ENCODE results near the gene NOA1.
A peak's percentile ranks its signal among the peaks of the same experiment; 100 is the strongest.

NOA1 gene

GRCh38 chr4:56977321-56978012 is at the start of gene NOA1:
Gene NOA1, minus strand, starts transcription at chr4:56977606. Its CDS starts 21 bp downstream, at chr4:56977585.
- DNase-seq (ENCODE audit: low read depth in 2 of 2, low spot score in 1 of 2): peak; percentile 94 to 96

- DNase-seq (ENCODE audit: low read depth in 2 of 2, low spot score in 1 of 2): no peak
These were observed 45.7 kb upstream of the NOA1 start for GRCh38 chr4:57023104-57023503.

DNA sequence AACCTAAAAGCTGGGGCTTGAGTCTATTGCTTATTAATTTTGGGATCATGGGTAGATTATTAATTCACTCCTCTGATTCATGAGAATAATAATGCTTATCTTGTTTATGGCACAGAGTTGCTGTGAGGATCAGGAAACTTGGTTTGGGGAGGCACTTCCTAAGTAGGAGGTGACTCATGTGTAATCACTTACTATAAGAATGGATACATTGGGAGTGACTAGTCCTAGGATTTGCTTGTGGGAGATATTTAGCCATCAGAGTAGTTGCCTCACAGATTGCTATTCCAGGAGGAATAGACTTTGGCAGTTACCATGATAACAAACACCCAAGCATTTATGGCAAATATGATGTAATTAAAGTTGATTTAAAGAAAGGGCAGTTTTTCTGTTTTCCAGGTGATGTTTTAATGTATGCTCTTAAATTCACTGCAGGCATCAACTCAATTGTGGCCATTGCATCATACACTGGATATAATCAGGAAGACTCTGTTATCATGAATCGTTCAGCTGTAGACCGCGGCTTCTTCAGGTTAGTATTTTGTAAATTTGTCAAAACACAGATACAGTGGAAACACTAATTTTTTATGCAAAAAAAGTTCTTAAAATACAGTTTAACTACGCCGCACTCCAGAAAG is 43.2 kb upstream of the NOA1 start:
- DNase-seq (ENCODE audit: low read depth in 2 of 2, low spot score in 1 of 2): no peak

DNA sequence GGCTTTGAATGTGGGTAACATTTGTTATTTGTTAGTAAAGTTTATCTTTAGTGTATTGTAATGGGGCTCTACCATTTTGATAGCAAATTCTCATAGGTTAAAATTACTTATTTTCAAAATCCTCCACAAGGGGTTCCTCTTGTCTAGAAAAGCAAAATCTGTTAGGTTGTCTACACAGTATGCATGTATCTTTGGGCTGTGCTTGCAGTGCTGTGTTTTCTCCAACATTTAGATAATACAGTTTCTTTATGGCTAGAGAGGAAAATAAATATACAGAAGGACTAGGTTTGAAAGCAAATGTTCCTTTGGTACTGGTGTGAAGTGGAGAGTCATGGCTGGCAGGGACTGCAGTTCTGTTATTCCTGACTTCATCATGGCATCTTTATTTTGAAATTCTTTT is 41.6 kb upstream of the NOA1 start:
- DNase-seq (ENCODE audit: low read depth in 2 of 2, low spot score in 1 of 2): no peak

DNA sequence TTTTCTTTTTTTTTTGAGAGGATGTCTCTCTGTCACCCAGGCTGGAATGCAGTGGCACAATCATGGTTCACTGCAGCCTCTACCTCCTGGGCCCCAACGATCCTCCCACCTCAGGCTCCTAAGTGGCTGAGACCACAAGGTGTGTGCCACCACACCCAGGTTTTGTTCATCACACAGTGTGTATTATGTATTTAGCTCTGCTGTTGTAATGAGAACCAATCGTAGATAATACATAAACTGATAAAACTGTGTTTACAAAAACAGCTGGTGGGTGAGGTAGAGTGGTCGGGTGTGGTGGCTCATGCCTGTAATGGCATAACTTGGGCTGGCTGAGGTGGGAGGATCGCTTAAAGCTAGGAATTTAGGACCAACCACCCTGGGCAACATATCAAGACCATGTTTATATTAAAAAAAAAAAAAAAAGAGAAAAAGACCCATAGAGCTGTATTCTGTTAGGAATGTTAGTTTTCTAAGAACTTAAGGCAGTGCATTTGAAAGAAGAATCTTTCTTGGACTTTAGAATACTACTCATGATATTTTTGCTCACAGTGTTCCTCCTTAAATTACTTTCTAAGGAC is 36.2 kb upstream of the NOA1 start:
- DNase-seq (ENCODE audit: low read depth in 2 of 2, low spot score in 1 of 2): no peak

GRCh38 chr4:56999751-57000150 is 22.3 kb upstream of the NOA1 start:
- no peak for DNase-seq (ENCODE audit: low read depth in 2 of 2, low spot score in 1 of 2)

GRCh38 chr4:56995525-56995924 is 18.1 kb upstream of the NOA1 start:
- DNase-seq (ENCODE audit: low read depth in 2 of 2, low spot score in 1 of 2): no peak

GRCh38 chr4:56990109-56990905 is 12.9 kb upstream of the NOA1 start:
- no peak for DNase-seq (ENCODE audit: low read depth in 2 of 2, low spot score in 1 of 2)

DNA sequence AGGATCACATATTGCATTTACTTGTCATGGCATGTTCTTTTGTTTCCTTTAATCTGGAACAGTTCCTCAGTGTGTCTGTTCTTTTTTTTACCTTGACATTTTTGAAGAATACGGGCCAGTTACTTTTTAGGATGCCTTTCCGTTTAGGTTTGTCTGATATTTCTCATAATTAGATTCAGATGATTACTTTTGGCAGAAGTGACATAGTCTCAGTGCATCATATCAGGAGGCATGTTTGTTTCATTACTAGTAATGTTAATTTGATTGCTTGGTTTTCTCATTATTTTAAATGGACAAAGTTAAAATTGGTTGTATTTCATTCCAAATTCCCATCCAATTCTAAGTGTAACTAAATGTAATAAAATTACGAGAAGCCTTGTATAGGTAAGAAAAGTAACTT is 9.5 kb upstream of the NOA1 start:
- DNase-seq (ENCODE audit: low read depth in 2 of 2, low spot score in 1 of 2): no peak

- DNase-seq (ENCODE audit: low read depth in 2 of 2, low spot score in 1 of 2): no peak
These were observed 8.8 kb upstream of the NOA1 start for GRCh38 chr4:56986192-56986591.

DNA sequence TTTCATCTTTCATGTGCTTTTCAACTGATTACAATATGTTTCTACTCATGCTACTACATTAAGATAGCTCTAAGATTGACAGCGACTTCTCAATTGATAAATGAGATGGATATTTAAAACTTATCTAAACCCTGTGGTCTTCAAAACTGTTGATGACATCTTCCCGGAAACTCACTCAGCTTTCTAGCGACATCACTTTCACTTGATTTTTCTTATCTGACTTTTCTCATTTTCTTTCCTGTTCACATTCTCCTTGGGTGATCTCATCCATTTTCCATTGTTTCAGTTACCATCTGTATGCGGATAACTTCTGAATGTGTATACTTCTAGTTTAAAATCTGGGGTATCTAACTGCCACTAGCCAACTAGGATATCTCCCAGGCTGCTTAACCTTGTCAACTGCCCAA is 4.4 kb upstream of the NOA1 start:
- no peak for DNase-seq (ENCODE audit: low read depth in 2 of 2, low spot score in 1 of 2)

- no peak for DNase-seq (ENCODE audit: low read depth in 2 of 2, low spot score in 1 of 2)
These were observed 2.1 kb upstream of the NOA1 start for GRCh38 chr4:56979421-56980072.

- DNase-seq (ENCODE audit: low read depth in 2 of 2, low spot score in 1 of 2): peak; percentile 66 to 77
These were observed 1.4 kb upstream of the NOA1 start, which contains the start of gene POLR2B for GRCh38 chr4:56978750-56979303. Gene POLR2B, plus strand, starts transcription at chr4:56978896. Its CDS starts 90 bp downstream, at chr4:56978986.

- DNase-seq (ENCODE audit: low read depth in 2 of 2, low spot score in 1 of 2): no peak
These were observed 527 bp downstream of the NOA1 start for GRCh38 chr4:56976837-56977320.

GRCh38 chr4:56976283-56976836 is 1.0 kb downstream of the NOA1 start:
- DNase-seq (ENCODE audit: low read depth in 2 of 2, low spot score in 1 of 2): no peak

- no peak for DNase-seq (ENCODE audit: low read depth in 2 of 2, low spot score in 1 of 2)
These were observed 4.1 kb downstream of the NOA1 start for GRCh38 chr4:56973336-56973735.

- no peak for DNase-seq (ENCODE audit: low read depth in 2 of 2, low spot score in 1 of 2)
These were observed 4.6 kb downstream of the NOA1 start for GRCh38 chr4:56972809-56973208.

DNA sequence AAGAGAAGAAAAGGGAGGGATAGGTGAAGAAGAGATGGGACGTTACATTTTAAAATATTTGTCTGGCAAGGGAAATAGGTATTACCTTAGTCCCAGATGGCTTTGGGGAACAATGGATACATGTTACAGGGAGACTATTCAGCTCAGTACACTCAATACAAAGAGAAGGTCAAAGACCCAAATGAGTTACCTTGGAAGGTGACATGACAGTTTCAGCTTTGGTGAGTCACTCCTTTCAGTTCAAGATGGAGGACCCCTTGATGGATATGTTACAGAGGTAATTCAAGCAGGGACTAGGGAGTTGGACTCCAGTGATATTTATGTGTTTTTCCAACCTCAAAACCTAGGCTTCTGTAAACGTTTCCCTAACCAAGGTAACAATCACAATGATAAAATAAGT is 5.0 kb downstream of the NOA1 start:
- no peak for DNase-seq (ENCODE audit: low read depth in 2 of 2, low spot score in 1 of 2)

DNA sequence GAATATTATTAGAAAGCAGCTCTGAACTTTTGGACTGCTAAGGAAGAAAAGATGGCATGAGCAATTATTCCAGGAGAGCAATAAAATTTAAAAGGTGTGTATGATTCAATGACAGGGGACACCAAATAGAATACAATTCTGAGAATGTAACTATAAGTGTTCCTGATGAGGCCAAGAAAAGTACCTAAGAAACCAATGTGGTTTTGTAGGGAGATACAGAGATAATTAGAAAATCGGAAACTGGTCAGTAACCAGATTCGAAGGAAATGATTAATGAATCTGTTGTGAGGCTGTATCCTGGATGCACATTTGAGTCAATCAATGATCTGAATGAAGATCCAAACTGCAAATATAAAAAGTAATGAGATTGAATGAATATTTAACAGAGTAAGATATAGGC is 6.0 kb downstream of the NOA1 start:
- DNase-seq (ENCODE audit: low read depth in 2 of 2, low spot score in 1 of 2): no peak

DNA sequence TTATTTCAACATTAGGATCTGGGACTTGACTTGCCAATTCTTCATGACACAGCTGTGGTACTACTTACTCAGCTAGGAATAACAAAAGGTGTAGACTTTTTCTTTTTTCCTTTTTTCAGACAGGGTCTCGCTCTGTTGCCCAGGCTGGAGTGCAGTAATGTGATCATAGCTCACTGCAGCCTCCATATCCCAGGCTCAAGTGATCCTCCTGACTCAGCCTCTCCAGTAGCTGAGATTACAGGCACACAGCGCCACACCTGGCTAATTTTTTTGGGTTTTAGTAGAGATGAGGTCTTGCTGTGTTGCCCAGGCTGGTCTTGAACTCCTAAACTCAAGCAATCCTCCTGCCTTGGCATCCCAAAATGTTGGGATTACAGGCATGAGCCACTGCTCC is 16.3 kb downstream of the NOA1 start:
- DNase-seq (ENCODE audit: low read depth in 2 of 2, low spot score in 1 of 2): no peak
